BJ (cell line): ENCODE measurements around the gene CHD1L. TPM values are rescaled to one million over a fixed set of nuclear protein-coding genes. Genes with fewer than 3 reads are reported as not detected.

ENCODE experiments used
- CTCF ChIA-PET: fragments of 350-600 bp; formaldehyde crosslinking; extraction: SDS; loops from one replicate; lab custom pipeline; 2021; ENCODE audit warnings: antibody characterized with exemption, inconsistent platforms; lab: Yijun Ruan, JAX
- POLR2A ChIA-PET: fragments of 300-600 bp; sonication (Branson Sonifier 250); formaldehyde crosslinking; extraction: SDS; loops from one replicate; lab custom pipeline; 2021; ENCODE audit warnings: antibody characterized with exemption; lab: Charles Lee
- DNase-seq: peaks from one replicate; pipeline ENCODE4 v3.0.0-alpha.2; 2011; ENCODE audit warnings: low read depth
- H3K27me3 ChIP-seq: 2 replicates; pipeline ENCODE4 v1.6.0; 2011; ENCODE audit warnings: low read length; ENCODE audit not compliant: control insufficient read depth, insufficient read depth
- H3K36me3 ChIP-seq: 2 replicates; pipeline ENCODE4 v1.5.1; 2011; ENCODE audit warnings: low read length; ENCODE audit not compliant: control insufficient read depth, insufficient read depth
- H3K4me3 ChIP-seq: 2 replicates; pipeline ENCODE4 v1.5.1; 2011; ENCODE audit warnings: low read depth, mild to moderate bottlenecking, control low read depth, low read length
- CTCF ChIP-seq: IDR thresholded peaks from 2 replicates; pipeline ENCODE4 v1.5.1; 2011; ENCODE audit warnings: low read depth, mild to moderate bottlenecking, control low read depth, inconsistent platforms, low read length, moderate library complexity; ENCODE audit not compliant: insufficient read depth
- polyA plus RNA-seq: library from polyadenylated mRNA; depleted of rRNA; stranded (reverse); fragments of >200 nt; gene quantifications from 2 replicates; pipeline ENCODE4 v1.2.3, GENCODE V29; 2011

CHD1L gene
- polyA plus RNA-seq, 1 experiment: 20.2 TPM

GRCh38 chr1:147211577-147211976, 30.9 kb upstream of the CHD1L start:
- no peak overlapping the region for H3K4me3 ChIP-seq
- ChIA-PET CTCF (no interaction called here), POLR2A (no interaction called here)
- H3K27me3 ChIP-seq: no peaks in the 10 kb centered on the region
- H3K36me3 ChIP-seq: no peaks in the 10 kb centered on the region
- no peak for TF ChIP-seq CTCF
- DNase-seq: no peak

- Histone ChIP-seq H3K27me3 (no peaks in the 10 kb centered on the region), H3K4me3 (no peak overlapping the region), H3K36me3 (no peaks in the 10 kb centered on the region)
- no peak for DNase-seq
- ChIA-PET CTCF (interaction anchor here (1.0 kb wide), 1 partner anchor 12 kb away, joined by 3 read pairs; the partner anchor contains the start of gene FMO5), POLR2A (no interaction called here)
- TF ChIP-seq CTCF: no peak
Observed at GRCh38 chr1:147213271-147213670, 29.2 kb upstream of the CHD1L start.

GRCh38 chr1:147214325-147214724, 28.2 kb upstream of the CHD1L start:
- TF ChIP-seq CTCF: no peak
- ChIA-PET CTCF (no interaction called here), POLR2A (no interaction called here)
- no peak for DNase-seq
- no peaks in the 10 kb centered on the region for H3K27me3 ChIP-seq
- no peak overlapping the region for H3K4me3 ChIP-seq
- H3K36me3 ChIP-seq: no peaks in the 10 kb centered on the region

- POLR2A ChIA-PET: no interaction called here
- Histone ChIP-seq H3K27me3 (no peaks in the 10 kb centered on the region), H3K36me3 (no peaks in the 10 kb centered on the region), H3K4me3 (no peak overlapping the region)
- DNase-seq: no peak
- no peak for TF ChIP-seq CTCF
- CTCF ChIA-PET: no interaction called here
Observed at GRCh38 chr1:147214842-147215539, 27.5 kb upstream of the CHD1L start.

- TF ChIP-seq CTCF: no peak
- ChIA-PET POLR2A (no interaction called here), CTCF (no interaction called here)
- no peak overlapping the region for H3K4me3 ChIP-seq
- H3K27me3 ChIP-seq: no peaks in the 10 kb centered on the region
- H3K36me3 ChIP-seq: no peaks in the 10 kb centered on the region
- DNase-seq: no peak
Observed at GRCh38 chr1:147215540-147215916, 27.0 kb upstream of the CHD1L start.
